Measurements from ENCODE around the gene NTM. TPM values are rescaled to one million over a fixed set of nuclear protein-coding genes. Genes with fewer than 3 reads are reported as not detected.

Gene NTM
- total RNA-seq, 1 experiment from 2014 or later, result 9.9 TPM

DNA sequence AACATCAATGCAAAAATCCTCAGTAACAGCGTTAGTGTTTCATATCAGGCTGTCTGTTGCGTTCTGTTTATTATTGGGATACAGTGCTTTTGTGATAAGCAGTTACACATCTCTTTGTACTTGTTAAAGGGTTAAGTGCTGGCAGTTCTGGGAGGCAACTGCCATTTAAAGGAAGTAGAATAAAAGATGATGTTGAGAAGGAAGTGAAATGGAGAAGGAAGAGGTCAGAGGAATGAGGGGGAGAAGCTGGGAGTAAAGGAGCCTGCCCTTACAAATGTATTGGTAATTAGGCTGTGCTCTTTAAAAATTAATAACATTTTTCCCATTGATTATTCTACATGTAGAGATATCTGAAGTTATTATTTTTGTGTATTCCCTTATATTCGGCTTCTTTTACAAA is 674.7 kb downstream of the NTM start:
- H4K5ac ChIP-seq (ENCODE audit: insufficient read length, low read depth, low read length), result no peak overlapping the region
- TF ChIP-seq, protein P1, sequence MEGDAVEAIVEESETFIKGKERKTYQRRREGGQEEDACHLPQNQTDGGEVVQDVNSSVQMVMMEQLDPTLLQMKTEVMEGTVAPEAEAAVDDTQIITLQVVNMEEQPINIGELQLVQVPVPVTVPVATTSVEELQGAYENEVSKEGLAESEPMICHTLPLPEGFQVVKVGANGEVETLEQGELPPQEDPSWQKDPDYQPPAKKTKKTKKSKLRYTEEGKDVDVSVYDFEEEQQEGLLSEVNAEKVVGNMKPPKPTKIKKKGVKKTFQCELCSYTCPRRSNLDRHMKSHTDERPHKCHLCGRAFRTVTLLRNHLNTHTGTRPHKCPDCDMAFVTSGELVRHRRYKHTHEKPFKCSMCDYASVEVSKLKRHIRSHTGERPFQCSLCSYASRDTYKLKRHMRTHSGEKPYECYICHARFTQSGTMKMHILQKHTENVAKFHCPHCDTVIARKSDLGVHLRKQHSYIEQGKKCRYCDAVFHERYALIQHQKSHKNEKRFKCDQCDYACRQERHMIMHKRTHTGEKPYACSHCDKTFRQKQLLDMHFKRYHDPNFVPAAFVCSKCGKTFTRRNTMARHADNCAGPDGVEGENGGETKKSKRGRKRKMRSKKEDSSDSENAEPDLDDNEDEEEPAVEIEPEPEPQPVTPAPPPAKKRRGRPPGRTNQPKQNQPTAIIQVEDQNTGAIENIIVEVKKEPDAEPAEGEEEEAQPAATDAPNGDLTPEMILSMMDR (conservative IDR thresholded peaks at IDR 0.05), result no peak
- no peaks in the 10 kb centered on the region for H3K9me3 ChIP-seq (ENCODE audit: control insufficient read depth, low read depth, low read length)
- no peaks in the 10 kb centered on the region for H4K20me1 ChIP-seq (ENCODE audit: control insufficient read depth, insufficient read depth, insufficient read length)
- no peak for DNase-seq
- H3K4me2 ChIP-seq (ENCODE audit: insufficient read depth, insufficient read length, low read length), result no peak overlapping the region
- no peaks in the 10 kb centered on the region for H3K9me3 Mint-ChIP-seq
- H3K27me3 Mint-ChIP-seq (ENCODE audit: low read depth), result no peaks in the 10 kb centered on the region
- H3K4me1 ChIP-seq (ENCODE audit: insufficient read depth, low read length), result no peaks in the 10 kb centered on the region; the same call in 1 of the 2 replicates
- no CpG with 5 or more reads among the region's 3 CpGs for WGBS (ENCODE audit: extremely low coverage, insufficient read length, low lambda C conversion rate)
- no peaks in the 10 kb centered on the region for H3K79me2 ChIP-seq (ENCODE audit: insufficient read depth, low read length)
- H3K79me1 ChIP-seq (ENCODE audit: insufficient read depth, low read depth, low read length, poor library complexity, severe bottlenecking), result no peaks in the 10 kb centered on the region
- H3T11ph ChIP-seq (ENCODE audit: low read length), result no peak overlapping the region
- peaks cover 0 to 5% (median 4%) of the 10 kb centered on the region in 3 experiments; a peak in 2 of 7 replicates for H3K36me3 Mint-ChIP-seq (ENCODE audit: insufficient read depth in 1 of 3, low read depth in 3 of 3)
- no peak overlapping the region for H3K27ac ChIP-seq (ENCODE audit: insufficient read length, low read depth, low read length)
- no peak overlapping the region for H2BK15ac ChIP-seq (ENCODE audit: low read depth, low read length)
- no peak overlapping the region for H3K27ac Mint-ChIP-seq
- no peak overlapping the region for H4K8ac ChIP-seq (replicated peaks; ENCODE audit: insufficient read length, low read depth, low read length)
- H3K56ac ChIP-seq (ENCODE audit: insufficient read length, low read depth, low read length), result no peak overlapping the region
- no peak overlapping the region for H3K4ac ChIP-seq (ENCODE audit: low read depth, low read length)
- H2AK5ac ChIP-seq (ENCODE audit: insufficient read length, low read length), result no peak overlapping the region
- no peak overlapping the region for H3K23ac ChIP-seq (ENCODE audit: insufficient read length, low read depth, low read length)
- H2AFZ ChIP-seq (ENCODE audit: low read length), result no peak overlapping the region
- H3K23me2 ChIP-seq (ENCODE audit: insufficient read length, low read depth, low read length, poor library complexity, severe bottlenecking), result no peaks in the 10 kb centered on the region
- H3K4me3 Mint-ChIP-seq, result no peak overlapping the region
- H2BK12ac ChIP-seq (ENCODE audit: insufficient read length, low read depth, low read length), result no peak overlapping the region
- no peak overlapping the region for H2BK20ac ChIP-seq (ENCODE audit: low read depth, low read length, poor library complexity, severe bottlenecking)
- no peak overlapping the region for H2BK5ac ChIP-seq (ENCODE audit: insufficient read length, low read length)
- no peak overlapping the region for H3K14ac ChIP-seq (ENCODE audit: insufficient read depth, low read length)
- H3K27me3 ChIP-seq (ENCODE audit: insufficient read depth, low read length), result no peaks in the 10 kb centered on the region
- H3K18ac ChIP-seq (ENCODE audit: insufficient read length, low read depth, low read length), result no peak overlapping the region
- H2BK120ac ChIP-seq (ENCODE audit: low read depth, low read length, poor library complexity, severe bottlenecking), result no peak overlapping the region
- H3K4me1 Mint-ChIP-seq, result peaks cover 25 to 30% of the 10 kb centered on the region in 2 experiments
- no peak overlapping the region for H3K9ac ChIP-seq (ENCODE audit: extremely low read depth, insufficient read length, low read length)
- no peak overlapping the region for H4K91ac ChIP-seq (ENCODE audit: insufficient read length, low read depth, low read length)
